Left cardiac atrium (tissue), 4 donors: ENCODE data around the gene PEX1. TPM values are rescaled to one million over a fixed set of nuclear protein-coding genes. Genes with fewer than 3 reads are reported as not detected.
"Not testable (repeated sequence)": the region's sequence is repeated elsewhere in the genome, so short reads cannot be mapped to it uniquely, and the experiment has no call there.

ENCODE experiments used
- ATAC-seq, 2 donors: fragments of 200-7000 bp; cut with Tn5 transposase; one replicate each; pipeline ENCODE4 v1.9.1; 2020; ENCODE audit warnings: mild to moderate bottlenecking in 2 of 2, moderate library complexity in 2 of 2
- DNase-seq: peaks from one replicate; pipeline ENCODE4 v3.0.0-alpha.2; 2020
- intact Hi-C, 2 donors: fragments of 100-400 bp; cut with DNase I; formaldehyde crosslinking; loops; one replicate each; pipeline versions ENCODE4 v1.14.1 to v1.15.1; 2022 to 2023
- total RNA-seq, 2 donors: library from RNA; stranded (reverse); fragmentation: NEBNext Ultra II Directional; extraction: Animal tissue kit (Norgen Biotek cat#: 25700); gene quantifications; one replicate each; pipeline ENCODE4 v1.2.1, GENCODE V29; 2021
- donor health status: DM: no; HTN: yes; CAD: no.
- donor health status: DM: no; HTN: yes; CAD: no; lungs with severe emphysema.
- donor health status: DM: yes; HTN: yes; CAD: no.
- donor health status: Dilated cardiomyopathy.

The PEX1 gene
- total RNA-seq, 2 donors from 2014 or later, result 11.6 to 15.2 TPM

DNA sequence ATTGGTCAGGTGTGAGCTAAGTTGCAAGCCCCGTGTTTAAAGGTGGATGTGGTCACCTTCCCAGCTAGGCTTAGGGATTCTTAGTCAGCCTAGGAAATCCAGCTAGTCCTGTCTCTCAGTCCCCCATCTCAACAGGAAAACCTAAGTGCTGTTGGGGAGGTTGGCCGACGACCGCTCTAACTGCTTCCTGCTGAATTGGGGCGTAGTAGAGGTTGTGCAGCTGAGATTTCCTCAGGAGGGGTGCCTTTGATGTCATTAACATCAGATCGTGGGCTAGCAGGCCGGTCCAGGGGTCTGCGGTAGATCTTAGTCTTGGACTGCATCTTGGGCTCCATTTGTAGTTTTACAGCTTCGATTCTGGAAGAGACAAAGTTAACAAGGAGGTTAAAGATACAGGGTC, 59.7 kb downstream of the PEX1 start:
- ATAC-seq, DNase-seq, intact Hi-C loops: not testable (repeated sequence)

DNA sequence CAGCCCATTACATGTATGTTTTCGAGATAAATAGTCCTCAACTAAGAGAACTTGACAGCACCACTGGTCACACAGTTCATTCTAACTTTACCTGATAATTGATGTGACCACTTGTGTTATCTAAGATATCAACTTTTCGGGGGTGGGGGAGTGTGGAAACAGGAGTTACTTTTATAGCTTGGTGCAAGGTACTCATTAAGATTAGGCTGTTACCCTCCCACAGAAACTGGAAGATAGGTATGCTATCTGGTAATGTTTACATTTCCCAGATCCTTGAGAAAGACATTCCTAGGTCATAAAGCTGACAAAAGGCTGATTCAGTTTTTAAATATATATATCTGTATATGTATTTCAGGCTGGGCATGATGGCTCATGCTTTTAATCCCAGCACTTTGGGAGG, 61.6 kb downstream of the PEX1 start:
- intact Hi-C loops, result no loop called here

DNA sequence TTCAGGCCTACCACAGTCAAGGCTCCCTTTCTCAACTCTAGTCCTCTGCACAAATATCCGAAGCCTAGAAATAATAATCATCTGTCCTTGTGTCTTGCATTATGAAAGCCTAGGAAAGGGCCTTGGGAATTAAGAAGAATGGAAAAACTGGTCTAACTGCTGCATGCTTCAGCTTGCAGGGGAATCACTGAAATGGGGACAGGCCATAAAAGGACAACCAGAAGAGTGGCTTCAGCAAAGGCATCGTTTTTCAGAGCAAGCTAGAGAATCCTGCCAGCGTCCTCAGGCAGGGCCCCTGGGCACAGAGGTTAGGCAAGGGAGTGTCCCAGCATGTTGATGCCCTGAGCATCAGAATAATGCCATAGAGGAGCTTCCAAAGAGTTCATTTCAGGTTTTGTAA, 63.8 kb downstream of the PEX1 start:
- DNase-seq (no peak), ATAC-seq (no peak)
- intact Hi-C loops, result no loop called here

More for the DNA sequence above, 61.6 kb downstream of the PEX1 start:
- DNase-seq, result no peak
- ATAC-seq, result no peak

DNA sequence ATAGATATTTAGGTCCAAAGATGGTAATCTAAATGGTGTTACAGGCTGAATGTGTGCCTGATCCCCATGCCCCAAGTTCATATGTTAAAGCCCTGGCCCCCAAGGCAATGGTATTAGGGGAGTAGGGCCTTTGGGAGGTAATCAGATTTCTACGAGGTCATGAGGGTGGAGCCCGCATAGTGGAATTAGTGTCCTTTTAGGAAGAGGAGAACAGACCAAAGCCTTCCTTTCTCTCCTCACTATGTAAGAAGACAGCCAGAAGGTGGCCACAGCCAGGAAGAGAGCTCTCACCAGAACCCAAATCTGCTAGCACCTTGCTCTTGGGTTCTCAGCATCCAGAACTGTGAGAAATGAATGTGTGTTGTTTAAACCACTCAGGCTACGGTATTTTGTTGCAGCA, 65.8 kb downstream of the PEX1 start:
- intact Hi-C loops, result no loop called here
- DNase-seq (no peak), ATAC-seq (no peak)

- ATAC-seq (peak; percentile 47 to 55), DNase-seq (peak; percentile 24)
- intact Hi-C loops, result no loop called here
Observed at GRCh38 chr7:92461027-92462003, 67.0 kb downstream of the PEX1 start.

- no peak for ATAC-seq
- intact Hi-C loops, result no loop called here
- DNase-seq, result no peak
Observed at GRCh38 chr7:92460510-92460909, 67.8 kb downstream of the PEX1 start.

- DNase-seq (no peak), ATAC-seq (no peak)
- intact Hi-C loops, result no loop called here
Observed at GRCh38 chr7:92460109-92460508, 68.2 kb downstream of the PEX1 start.

DNA sequence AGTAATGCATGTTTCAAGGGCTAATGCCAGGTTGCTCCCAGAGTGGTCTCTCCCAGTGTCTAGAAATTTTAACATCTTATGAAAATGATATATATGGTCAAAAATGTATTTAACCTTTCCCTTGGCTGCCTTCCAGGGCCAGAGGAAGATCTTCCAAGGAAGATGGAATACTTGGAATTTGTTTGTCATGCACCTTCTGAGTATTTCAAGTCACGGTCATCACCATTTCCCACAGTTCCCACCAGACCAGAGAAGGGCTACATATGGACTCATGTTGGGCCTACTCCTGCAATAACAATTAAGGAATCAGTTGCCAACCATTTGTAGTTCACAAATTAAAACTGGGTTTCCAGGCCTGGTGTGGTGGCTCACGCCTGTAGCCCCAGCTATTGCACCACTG, 72.1 kb downstream of the PEX1 start:
- no peak for ATAC-seq
- intact Hi-C loops, result no loop called here
- DNase-seq, result no peak

GRCh38 chr7:92451645-92452044, 76.7 kb downstream of the PEX1 start:
- ATAC-seq, result no peak
- intact Hi-C loops, result no loop called here

GRCh38 chr7:92448205-92448747, 80.0 kb downstream of the PEX1 start:
- DNase-seq, result peak; percentile 56
- intact Hi-C loops, result loop anchor here in 1 of 2 donors (10.0 kb wide), 2 partner anchors 203 to 573 kb away; partner anchors contain the start of genes ANKIB1 and KRIT1
- peak; percentile 28 to 65 for ATAC-seq

More at GRCh38 chr7:92451645-92452044, 76.7 kb downstream of the PEX1 start:
- no peak for DNase-seq

- ATAC-seq, result peak; percentile 99
- intact Hi-C loops, result loop anchor here in 1 of 2 donors (2.0 to 10.0 kb wide), 3 partner anchors 203 to 573 kb away; partner anchors contain the start of genes ANKIB1, KRIT1 and LRRD1
- DNase-seq, result peak; percentile 94
Observed at GRCh38 chr7:92447345-92448204, 80.7 kb downstream of the PEX1 start, which contains the start of gene GATAD1. GATAD1 (plus strand) TSS chr7:92447482; CDS start chr7:92447730, 248 bp downstream.

DNA sequence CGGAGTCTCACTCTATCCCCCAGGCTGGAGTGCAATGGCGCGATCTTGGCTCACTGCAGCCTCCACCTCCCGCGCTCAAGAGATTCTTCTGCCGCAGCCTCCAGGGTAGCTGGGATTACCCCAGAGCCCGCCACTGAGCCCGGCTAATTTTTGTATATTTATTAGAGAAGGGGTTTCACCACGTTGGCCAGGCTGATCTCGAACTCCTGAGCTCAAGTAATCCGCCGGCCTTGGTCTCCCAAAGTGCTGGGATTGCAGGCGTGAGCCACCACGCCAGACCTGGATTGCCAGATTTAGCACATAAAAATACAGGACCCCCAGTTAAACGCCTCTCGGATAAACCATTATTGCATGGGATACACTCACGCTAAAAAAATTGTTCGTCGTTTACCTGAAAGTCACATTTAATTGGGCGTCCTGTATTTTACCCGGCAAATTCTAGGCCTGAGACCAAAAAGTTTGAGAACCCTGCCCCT, 81.4 kb downstream of the PEX1 start:
- no peak for ATAC-seq
- DNase-seq, result peak; percentile 20
- intact Hi-C loops, result loop anchor here in 1 of 2 donors (2.0 to 10.0 kb wide), 3 partner anchors 202 to 572 kb away; partner anchors contain the start of genes ANKIB1, KRIT1 and LRRD1

DNA sequence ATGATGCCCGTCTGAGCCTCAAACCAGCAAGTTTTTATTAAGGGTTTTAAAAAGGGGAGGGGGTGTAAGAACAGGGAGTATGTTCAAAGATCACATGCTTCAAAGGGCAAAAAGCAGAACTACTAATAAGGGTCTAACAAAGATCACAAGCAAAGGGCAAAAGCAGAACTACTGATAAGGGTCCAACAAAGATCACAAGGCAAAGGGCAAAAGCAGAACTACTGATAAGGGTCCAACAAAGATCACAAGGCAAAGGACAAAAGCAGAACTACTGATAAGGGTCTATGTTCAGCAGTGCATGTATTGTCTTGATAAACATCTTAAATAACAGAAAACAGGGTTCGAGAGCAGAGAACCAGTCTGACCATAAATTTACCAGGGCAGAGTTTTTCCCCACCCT, 85.6 kb downstream of the PEX1 start:
- intact Hi-C loops, result loop anchor here in 1 of 2 donors (10.0 kb wide), 2 partner anchors 198 to 568 kb away; partner anchors contain the start of genes ANKIB1 and KRIT1

GRCh38 chr7:92437956-92438491, 90.3 kb downstream of the PEX1 start:
- no peak for ATAC-seq
- DNase-seq, result no peak
- intact Hi-C loops, result no loop called here

More for the DNA sequence above, 85.6 kb downstream of the PEX1 start:
- not testable (repeated sequence) for DNase-seq, ATAC-seq

Other genes with a start within 250 kb of the PEX1 start
- gene GATAD1, start 81.0 kb downstream of the PEX1 start, total RNA-seq, result 10 to 100 TPM; 16.1 to 18.2 TPM
- gene ERVW-1, start 50.6 kb downstream of the PEX1 start, total RNA-seq, result not detected
- 10 to 100 TPM in 1 of 2 donors, 1 to 10 TPM in 1; 9.4 to 11.8 TPM for gene RBM48, start 275 bp upstream of the PEX1 start, total RNA-seq
- gene FAM133B, start 61.9 kb upstream of the PEX1 start, total RNA-seq, result 10 to 100 TPM; 13.0 to 14.2 TPM